GM23338 (cell line): ENCODE data around the gene BTRC. TPM values are rescaled to one million over a fixed set of nuclear protein-coding genes. Genes with fewer than 3 reads are reported as not detected.

ENCODE experiments used
- ATAC-seq: fragments of 200-7000 bp; cut with Tn5 transposase; 3 replicates; pipeline ENCODE4 v1.9.1; 2020
- DNase-seq: peaks from one replicate; pipeline ENCODE4 v3.0.0-alpha.2; 2015; ENCODE audit warnings: low spot score
- H2AFZ ChIP-seq: fragments of 200-600 bp; sonication (generic); 2 replicates; pipeline ENCODE4 v1.8.0; 2016; ENCODE audit warnings: antibody characterized with exemption, mild to moderate bottlenecking, moderate library complexity
- H3F3A ChIP-seq: fragments of 200-600 bp; sonication (generic); replicated peaks from 2 replicates; pipeline ENCODE4 v1.8.0; 2017; ENCODE audit warnings: antibody characterized with exemption, mixed run types, low read depth
- H3K27ac ChIP-seq: fragments of 200-600 bp; sonication (generic); 2 replicates; pipeline ENCODE4 v1.6.1; 2016; ENCODE audit warnings: low read depth
- H3K27me3 ChIP-seq: fragments of 200-600 bp; sonication (generic); 2 replicates; pipeline ENCODE4 v1.8.0; 2016; ENCODE audit warnings: mild to moderate bottlenecking, mixed run types, moderate library complexity; ENCODE audit not compliant: insufficient read depth
- H3K36me3 ChIP-seq: fragments of 200-600 bp; sonication (generic); 2 replicates; pipeline ENCODE4 v1.8.0; 2016; ENCODE audit warnings: mild to moderate bottlenecking; ENCODE audit not compliant: insufficient read depth
- H3K4me1 ChIP-seq: fragments of 200-600 bp; sonication (generic); 2 replicates; pipeline ENCODE4 v1.8.0; 2016; ENCODE audit warnings: mild to moderate bottlenecking, moderate library complexity; ENCODE audit not compliant: insufficient read depth
- H3K4me2 ChIP-seq: fragments of 200-600 bp; sonication (generic); 2 replicates; pipeline ENCODE4 v1.7.1; 2017; ENCODE audit warnings: mixed run types
- H3K4me3 ChIP-seq: fragments of 200-600 bp; sonication (generic); 2 replicates; pipeline ENCODE4 v1.6.1; 2016; ENCODE audit warnings: mixed run types
- H3K79me2 ChIP-seq: fragments of 200-600 bp; sonication (generic); replicated peaks from 2 replicates; pipeline ENCODE4 v1.8.0; 2017; ENCODE audit warnings: mild to moderate bottlenecking; ENCODE audit not compliant: insufficient read depth
- H3K9me2 ChIP-seq: fragments of 200-600 bp; sonication (generic); 2 replicates; pipeline ENCODE4 v1.8.0; 2017; ENCODE audit not compliant: insufficient read depth
- H4K20me1 ChIP-seq: fragments of 200-600 bp; sonication (generic); replicated peaks from 2 replicates; pipeline ENCODE4 v1.8.0; 2017; ENCODE audit warnings: mild to moderate bottlenecking; ENCODE audit not compliant: insufficient read depth
- H3K27ac Mint-ChIP-seq: 2 replicates; pipeline ENCODE4 v1.8.0; 2020; ENCODE audit warnings: inconsistent platforms, mild to moderate bottlenecking, moderate library complexity, mixed read lengths
- H3K27me3 Mint-ChIP-seq: 3 replicates; pipeline ENCODE4 v1.8.0; 2022; ENCODE audit warnings: low read depth, mild to moderate bottlenecking, moderate library complexity, mixed read lengths, inconsistent platforms; ENCODE audit not compliant: insufficient read depth, poor library complexity
- H3K36me3 Mint-ChIP-seq: 3 replicates; pipeline ENCODE4 v1.8.0; 2021; ENCODE audit warnings: low read depth, mild to moderate bottlenecking, inconsistent platforms, moderate library complexity, mixed read lengths
- H3K4me1 Mint-ChIP-seq: 3 replicates; pipeline ENCODE4 v1.8.0; 2020; ENCODE audit warnings: mild to moderate bottlenecking, inconsistent platforms, mixed read lengths
- H3K4me3 Mint-ChIP-seq: 3 replicates; pipeline ENCODE4 v1.8.0; 2021; ENCODE audit warnings: moderate library complexity, mild to moderate bottlenecking, inconsistent platforms, mixed read lengths
- H3K9me3 Mint-ChIP-seq: 3 replicates; pipeline ENCODE4 v1.8.0; 2020; ENCODE audit warnings: moderate library complexity, mild to moderate bottlenecking, inconsistent platforms, mixed read lengths
- CREB1 ChIP-seq: fragments of 250-450 bp; sonication (Bioruptor Pico); IDR thresholded peaks from 2 replicates; pipeline ENCODE4 v1.5.0; 2020; ENCODE audit warnings: low read depth, mild to moderate bottlenecking, moderate library complexity
- CTCF ChIP-seq, 2 experiments: fragments of 200-600 bp in 1 of 2; sonication (generic) in 1 of 2; conservative IDR thresholded peaks; 2 replicates each; pipeline versions ENCODE4 v1.5.1 to v1.6.1; 2016 to 2017; ENCODE audit warnings: antibody characterized with exemption in 2 of 2, low read depth in 2 of 2, mild to moderate bottlenecking in 2 of 2, moderate library complexity in 1 of 2
- ETS1 ChIP-seq: IDR thresholded peaks from 2 replicates; pipeline ENCODE4 v1.6.1; 2016; ENCODE audit warnings: antibody characterized with exemption
- EZH2 ChIP-seq: fragments of 200-600 bp; sonication (generic); IDR thresholded peaks from one replicate; pipeline ENCODE4 v1.8.0; 2017; ENCODE audit warnings: antibody characterized with exemption, mild to moderate bottlenecking, low read depth; ENCODE audit not compliant: unreplicated experiment
- EZH2phosphoT487 ChIP-seq: fragments of 200-600 bp; sonication (generic); IDR thresholded peaks from one replicate; pipeline ENCODE4 v1.8.1; 2018; ENCODE audit warnings: antibody characterized with exemption; ENCODE audit not compliant: unreplicated experiment
- JUNB ChIP-seq: IDR thresholded peaks from one replicate; pipeline ENCODE4 v1.6.1; 2016; ENCODE audit warnings: antibody characterized with exemption; ENCODE audit not compliant: unreplicated experiment
- NANOG ChIP-seq: IDR thresholded peaks from 2 replicates; pipeline ENCODE4 v1.6.1; 2016; ENCODE audit warnings: antibody characterized with exemption, borderline replicate concordance
- POLR2AphosphoS5 ChIP-seq: IDR thresholded peaks from 2 replicates; pipeline ENCODE4 v1.6.1; 2016; ENCODE audit warnings: antibody characterized with exemption, low read depth
- STAT1 ChIP-seq: IDR thresholded peaks from one replicate; pipeline ENCODE4 v1.6.1; 2016; ENCODE audit warnings: antibody characterized with exemption; ENCODE audit not compliant: unreplicated experiment
- ZNF331 ChIP-seq: fragments of 250-450 bp; sonication (Bioruptor Pico); IDR thresholded peaks from 2 replicates; pipeline ENCODE4 v1.5.0; 2020; ENCODE audit warnings: low read depth, mild to moderate bottlenecking, moderate library complexity
- polyA plus RNA-seq: library from polyadenylated mRNA; unstranded; fragments of >200 nt; fragmentation: Nextera tagmentation; extraction: Ambion mirVana; gene quantifications from 2 replicates; pipeline ENCODE4 v1.2.1, GENCODE V29; 2016
- total RNA-seq: library from RNA; depleted of rRNA; stranded (reverse); fragments of >200 nt; shearing (Covaris generic); gene quantifications from 2 replicates; pipeline ENCODE4 v1.2.3, GENCODE V29; 2014
- TF ChIP-seq, protein P1 (sequence below): fragments of 250-450 bp; sonication (Bioruptor Pico); IDR thresholded peaks from 2 replicates; pipeline ENCODE4 v1.5.0; 2020; ENCODE audit warnings: mild to moderate bottlenecking, moderate library complexity
- TF ChIP-seq, protein P2 (sequence below): IDR thresholded peaks from one replicate; pipeline ENCODE4 v1.6.1; 2018; ENCODE audit warnings: antibody characterized with exemption; ENCODE audit not compliant: unreplicated experiment

The BTRC gene
- total and polyA plus RNA-seq, 2 experiments from 2014 or later = 10.0 to 17.5 TPM

DNA sequence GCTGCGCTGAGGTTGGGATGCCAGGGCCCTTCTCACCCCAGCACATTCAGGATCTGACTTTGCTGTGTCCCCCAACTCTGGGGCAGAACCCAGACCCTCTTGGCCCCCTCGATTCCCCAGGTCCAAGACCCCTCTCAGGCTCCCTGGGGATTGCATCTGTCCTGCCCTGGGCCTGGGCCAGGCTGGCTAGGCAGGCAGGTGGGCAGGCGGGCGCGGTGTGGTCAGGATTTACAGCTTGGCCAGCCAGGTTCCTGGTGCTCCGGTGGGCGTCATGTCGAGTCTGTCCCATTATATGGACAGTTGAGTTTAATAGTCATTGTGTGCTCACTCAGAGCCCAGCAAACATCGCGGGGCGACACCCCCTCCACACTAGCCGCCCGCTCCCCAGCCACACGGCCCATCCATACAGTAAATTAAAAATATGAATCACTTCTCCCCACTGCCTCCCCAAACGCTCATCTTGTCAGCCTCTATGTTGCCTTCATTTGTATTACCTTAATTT is 210.6 kb downstream of the BTRC start:
- no peaks in the 10 kb centered on the region; the same call in 1 of the 2 replicates for H3K36me3 ChIP-seq
- Mint-ChIP-seq H3K27ac (no peak overlapping the region), H3K4me1 (peaks cover 12% of the 10 kb centered on the region), H3K9me3 (no peaks in the 10 kb centered on the region; the same call in 2 of the 3 replicates), H3K36me3 (no peaks in the 10 kb centered on the region; the same call in 2 of the 3 replicates), H3K4me3 (no peak overlapping the region), H3K27me3 (peaks cover 37% of the 10 kb centered on the region)
- TF ChIP-seq STAT1 (no peak), ETS1 (no peak), CTCF (conservative IDR thresholded peaks at IDR 0.05; ENCODE audit: low read depth in 2 of 2) (no peak), ZNF331 (CRISPR knock-in tag) (no peak), CREB1 (CRISPR knock-in tag) (no peak), NANOG (no peak), EZH2 (no peak), JUNB (no peak), POLR2AphosphoS5 (no peak), EZH2phosphoT487 (no peak)
- TF ChIP-seq, protein P1, sequence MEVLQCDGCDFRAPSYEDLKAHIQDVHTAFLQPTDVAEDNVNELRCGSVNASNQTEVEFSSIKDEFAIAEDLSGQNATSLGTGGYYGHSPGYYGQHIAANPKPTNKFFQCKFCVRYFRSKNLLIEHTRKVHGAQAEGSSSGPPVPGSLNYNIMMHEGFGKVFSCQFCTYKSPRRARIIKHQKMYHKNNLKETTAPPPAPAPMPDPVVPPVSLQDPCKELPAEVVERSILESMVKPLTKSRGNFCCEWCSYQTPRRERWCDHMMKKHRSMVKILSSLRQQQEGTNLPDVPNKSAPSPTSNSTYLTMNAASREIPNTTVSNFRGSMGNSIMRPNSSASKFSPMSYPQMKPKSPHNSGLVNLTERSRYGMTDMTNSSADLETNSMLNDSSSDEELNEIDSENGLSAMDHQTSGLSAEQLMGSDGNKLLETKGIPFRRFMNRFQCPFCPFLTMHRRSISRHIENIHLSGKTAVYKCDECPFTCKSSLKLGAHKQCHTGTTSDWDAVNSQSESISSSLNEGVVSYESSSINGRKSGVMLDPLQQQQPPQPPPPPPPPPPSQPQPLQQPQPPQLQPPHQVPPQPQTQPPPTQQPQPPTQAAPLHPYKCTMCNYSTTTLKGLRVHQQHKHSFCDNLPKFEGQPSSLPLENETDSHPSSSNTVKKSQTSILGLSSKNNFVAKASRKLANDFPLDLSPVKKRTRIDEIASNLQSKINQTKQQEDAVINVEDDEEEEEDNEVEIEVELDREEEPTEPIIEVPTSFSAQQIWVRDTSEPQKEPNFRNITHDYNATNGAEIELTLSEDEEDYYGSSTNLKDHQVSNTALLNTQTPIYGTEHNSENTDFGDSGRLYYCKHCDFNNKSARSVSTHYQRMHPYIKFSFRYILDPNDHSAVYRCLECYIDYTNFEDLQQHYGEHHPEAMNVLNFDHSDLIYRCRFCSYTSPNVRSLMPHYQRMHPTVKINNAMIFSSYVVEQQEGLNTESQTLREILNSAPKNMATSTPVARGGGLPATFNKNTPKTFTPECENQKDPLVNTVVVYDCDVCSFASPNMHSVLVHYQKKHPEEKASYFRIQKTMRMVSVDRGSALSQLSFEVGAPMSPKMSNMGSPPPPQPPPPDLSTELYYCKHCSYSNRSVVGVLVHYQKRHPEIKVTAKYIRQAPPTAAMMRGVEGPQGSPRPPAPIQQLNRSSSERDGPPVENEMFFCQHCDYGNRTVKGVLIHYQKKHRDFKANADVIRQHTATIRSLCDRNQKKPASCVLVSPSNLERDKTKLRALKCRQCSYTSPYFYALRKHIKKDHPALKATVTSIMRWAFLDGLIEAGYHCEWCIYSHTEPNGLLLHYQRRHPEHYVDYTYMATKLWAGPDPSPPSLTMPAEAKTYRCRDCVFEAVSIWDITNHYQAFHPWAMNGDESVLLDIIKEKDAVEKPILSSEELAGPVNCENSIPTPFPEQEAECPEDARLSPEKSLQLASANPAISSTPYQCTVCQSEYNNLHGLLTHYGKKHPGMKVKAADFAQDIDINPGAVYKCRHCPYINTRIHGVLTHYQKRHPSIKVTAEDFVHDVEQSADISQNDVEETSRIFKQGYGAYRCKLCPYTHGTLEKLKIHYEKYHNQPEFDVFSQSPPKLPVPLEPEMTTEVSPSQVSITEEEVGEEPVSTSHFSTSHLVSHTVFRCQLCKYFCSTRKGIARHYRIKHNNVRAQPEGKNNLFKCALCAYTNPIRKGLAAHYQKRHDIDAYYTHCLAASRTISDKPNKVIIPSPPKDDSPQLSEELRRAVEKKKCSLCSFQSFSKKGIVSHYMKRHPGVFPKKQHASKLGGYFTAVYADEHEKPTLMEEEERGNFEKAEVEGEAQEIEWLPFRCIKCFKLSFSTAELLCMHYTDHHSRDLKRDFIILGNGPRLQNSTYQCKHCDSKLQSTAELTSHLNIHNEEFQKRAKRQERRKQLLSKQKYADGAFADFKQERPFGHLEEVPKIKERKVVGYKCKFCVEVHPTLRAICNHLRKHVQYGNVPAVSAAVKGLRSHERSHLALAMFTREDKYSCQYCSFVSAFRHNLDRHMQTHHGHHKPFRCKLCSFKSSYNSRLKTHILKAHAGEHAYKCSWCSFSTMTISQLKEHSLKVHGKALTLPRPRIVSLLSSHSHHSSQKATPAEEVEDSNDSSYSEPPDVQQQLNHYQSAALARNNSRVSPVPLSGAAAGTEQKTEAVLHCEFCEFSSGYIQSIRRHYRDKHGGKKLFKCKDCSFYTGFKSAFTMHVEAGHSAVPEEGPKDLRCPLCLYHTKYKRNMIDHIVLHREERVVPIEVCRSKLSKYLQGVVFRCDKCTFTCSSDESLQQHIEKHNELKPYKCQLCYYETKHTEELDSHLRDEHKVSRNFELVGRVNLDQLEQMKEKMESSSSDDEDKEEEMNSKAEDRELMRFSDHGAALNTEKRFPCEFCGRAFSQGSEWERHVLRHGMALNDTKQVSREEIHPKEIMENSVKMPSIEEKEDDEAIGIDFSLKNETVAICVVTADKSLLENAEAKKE (CRISPR knock-in tag) = no peak
- TF ChIP-seq, protein P2, sequence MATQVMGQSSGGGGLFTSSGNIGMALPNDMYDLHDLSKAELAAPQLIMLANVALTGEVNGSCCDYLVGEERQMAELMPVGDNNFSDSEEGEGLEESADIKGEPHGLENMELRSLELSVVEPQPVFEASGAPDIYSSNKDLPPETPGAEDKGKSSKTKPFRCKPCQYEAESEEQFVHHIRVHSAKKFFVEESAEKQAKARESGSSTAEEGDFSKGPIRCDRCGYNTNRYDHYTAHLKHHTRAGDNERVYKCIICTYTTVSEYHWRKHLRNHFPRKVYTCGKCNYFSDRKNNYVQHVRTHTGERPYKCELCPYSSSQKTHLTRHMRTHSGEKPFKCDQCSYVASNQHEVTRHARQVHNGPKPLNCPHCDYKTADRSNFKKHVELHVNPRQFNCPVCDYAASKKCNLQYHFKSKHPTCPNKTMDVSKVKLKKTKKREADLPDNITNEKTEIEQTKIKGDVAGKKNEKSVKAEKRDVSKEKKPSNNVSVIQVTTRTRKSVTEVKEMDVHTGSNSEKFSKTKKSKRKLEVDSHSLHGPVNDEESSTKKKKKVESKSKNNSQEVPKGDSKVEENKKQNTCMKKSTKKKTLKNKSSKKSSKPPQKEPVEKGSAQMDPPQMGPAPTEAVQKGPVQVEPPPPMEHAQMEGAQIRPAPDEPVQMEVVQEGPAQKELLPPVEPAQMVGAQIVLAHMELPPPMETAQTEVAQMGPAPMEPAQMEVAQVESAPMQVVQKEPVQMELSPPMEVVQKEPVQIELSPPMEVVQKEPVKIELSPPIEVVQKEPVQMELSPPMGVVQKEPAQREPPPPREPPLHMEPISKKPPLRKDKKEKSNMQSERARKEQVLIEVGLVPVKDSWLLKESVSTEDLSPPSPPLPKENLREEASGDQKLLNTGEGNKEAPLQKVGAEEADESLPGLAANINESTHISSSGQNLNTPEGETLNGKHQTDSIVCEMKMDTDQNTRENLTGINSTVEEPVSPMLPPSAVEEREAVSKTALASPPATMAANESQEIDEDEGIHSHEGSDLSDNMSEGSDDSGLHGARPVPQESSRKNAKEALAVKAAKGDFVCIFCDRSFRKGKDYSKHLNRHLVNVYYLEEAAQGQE = no peak
- ATAC-seq = no peak
- H3K9me2 ChIP-seq = no peaks in the 10 kb centered on the region
- no peaks in the 10 kb centered on the region for H4K20me1 ChIP-seq
- H3K4me1 ChIP-seq = peaks cover 11% of the 10 kb centered on the region; the same call in 1 of the 2 replicates
- H3F3A ChIP-seq = peaks cover 6% of the 10 kb centered on the region; the same call in 1 of the 2 replicates
- DNase-seq = no peak
- H3K27ac ChIP-seq = no peak overlapping the region
- peaks cover 41% of the 10 kb centered on the region for H3K27me3 ChIP-seq
- H3K4me3 ChIP-seq = no peak overlapping the region
- no peak overlapping the region for H2AFZ ChIP-seq
- H3K79me2 ChIP-seq = no peaks in the 10 kb centered on the region
- H3K4me2 ChIP-seq = no peak overlapping the region
